HG02840 (cell line): ENCODE data around the gene UGT1A4.
"Not testable (repeated sequence)": the region's sequence is repeated elsewhere in the genome, so short reads cannot be mapped to it uniquely, and the experiment has no call there.

Experiments used
- ATAC-seq: cut with Tn5 transposase; IDR thresholded peaks from one replicate; pipeline ENCODE4 v1.9.1; 2021; ENCODE audit warnings: mild to moderate bottlenecking, moderate library complexity, moderate number of reproducible peaks; ENCODE audit not compliant: unreplicated experiment, low FRiP score

Gene UGT1A4

DNA sequence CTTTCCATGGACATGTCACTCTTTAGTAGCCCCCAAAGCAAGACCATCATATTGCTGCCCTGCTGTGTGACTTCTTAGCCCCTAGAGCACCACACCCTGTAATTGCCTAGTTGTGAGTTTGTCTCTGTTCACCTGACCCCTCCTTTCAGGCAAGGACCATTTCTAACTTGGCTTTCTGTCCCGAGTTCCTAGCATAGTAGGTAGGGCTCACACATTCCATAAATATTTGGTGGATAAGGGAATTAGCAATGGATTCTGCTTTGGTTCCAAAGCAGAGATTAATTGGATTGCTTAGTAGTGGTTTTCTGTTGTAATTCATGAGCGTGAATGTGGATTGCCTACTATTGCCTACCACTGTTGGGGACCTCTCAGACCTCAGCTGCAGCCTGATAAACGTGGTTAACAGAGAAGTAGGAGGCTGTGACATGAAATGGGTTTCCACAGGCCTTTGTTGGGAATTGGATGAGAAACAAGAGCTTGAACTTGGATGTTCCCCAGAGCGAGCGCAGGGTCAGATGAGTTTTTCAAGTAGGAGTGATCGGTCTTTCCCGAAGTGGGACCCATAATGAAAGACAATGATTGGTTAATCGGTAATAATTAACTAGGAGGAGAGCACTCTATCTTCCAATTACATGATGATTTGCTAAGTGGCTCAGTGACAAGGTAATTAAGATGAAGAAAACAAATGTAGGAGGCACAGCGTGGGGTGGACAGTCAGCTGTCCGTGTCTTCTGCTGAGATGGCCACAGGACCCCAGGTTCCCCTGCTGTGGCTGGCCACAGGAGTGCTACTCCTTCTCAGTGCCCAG, 28.1 kb downstream of the UGT1A4 start:
- no peak for ATAC-seq

GRCh38 chr2:233747283-233747544, 28.7 kb downstream of the UGT1A4 start:
- no peak for ATAC-seq

- not testable (repeated sequence) for ATAC-seq
These were observed 32.2 kb downstream of the UGT1A4 start for GRCh38 chr2:233750689-233751088.

- ATAC-seq = not testable (repeated sequence)
These were observed 32.9 kb downstream of the UGT1A4 start for GRCh38 chr2:233751212-233752009.

DNA sequence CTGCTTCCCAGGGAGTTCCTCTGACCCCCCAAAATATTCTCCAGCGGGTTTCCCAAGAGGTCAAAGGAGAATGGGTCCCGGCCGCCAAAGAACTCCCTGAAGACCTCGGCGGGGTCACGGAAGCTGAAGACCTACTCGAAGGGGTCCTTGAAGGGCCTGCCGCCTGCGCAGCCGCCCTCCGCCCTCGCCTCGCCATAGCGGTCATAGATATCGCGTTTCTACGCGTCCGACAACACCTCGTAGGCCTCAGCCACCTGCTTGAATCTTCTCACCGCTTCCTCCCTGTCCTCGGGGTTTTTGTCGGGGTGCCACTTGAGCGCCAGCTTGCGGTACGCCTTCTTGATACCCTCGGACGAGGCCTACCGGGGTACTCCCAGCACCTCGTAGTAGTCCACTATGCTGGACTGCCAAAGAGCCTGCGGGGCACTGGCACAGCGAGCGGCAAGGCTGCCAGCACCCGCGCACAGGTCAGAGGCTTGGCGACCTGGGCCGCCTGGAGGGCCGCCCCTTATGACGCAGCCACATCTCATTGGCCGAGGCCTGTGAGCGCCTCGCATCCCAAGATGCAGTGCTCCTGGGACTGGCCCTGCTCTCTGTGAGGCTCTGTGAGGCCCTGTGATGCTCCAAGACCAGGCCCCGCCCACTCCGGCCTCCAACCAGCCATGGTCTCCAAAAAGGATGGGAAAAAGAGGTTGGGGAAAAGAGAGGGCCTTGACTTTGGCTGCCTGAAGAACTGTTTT, 36.5 kb downstream of the UGT1A4 start:
- no peak for ATAC-seq

- ATAC-seq = no peak
These were observed 38.0 kb downstream of the UGT1A4 start for GRCh38 chr2:233756429-233757081.

DNA sequence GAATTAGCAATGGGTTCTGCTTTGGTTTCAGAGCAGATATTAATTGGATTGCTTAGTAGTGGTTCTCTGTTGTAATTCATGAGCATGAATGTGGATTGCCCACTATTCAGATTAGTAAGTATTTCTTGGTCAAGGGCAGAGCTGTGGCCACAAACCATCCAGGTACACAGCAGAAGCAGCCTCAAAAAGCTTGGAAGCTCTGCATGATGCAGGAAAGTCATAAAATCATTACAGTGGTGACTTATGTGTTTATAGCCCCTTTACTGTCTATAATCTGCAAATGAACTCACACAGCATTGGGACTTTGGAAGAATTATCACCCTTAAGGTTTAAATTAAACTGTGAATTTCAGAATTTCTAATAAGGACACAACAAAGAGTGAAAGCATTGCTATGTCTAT, 39.6 kb downstream of the UGT1A4 start:
- ATAC-seq = no peak

DNA sequence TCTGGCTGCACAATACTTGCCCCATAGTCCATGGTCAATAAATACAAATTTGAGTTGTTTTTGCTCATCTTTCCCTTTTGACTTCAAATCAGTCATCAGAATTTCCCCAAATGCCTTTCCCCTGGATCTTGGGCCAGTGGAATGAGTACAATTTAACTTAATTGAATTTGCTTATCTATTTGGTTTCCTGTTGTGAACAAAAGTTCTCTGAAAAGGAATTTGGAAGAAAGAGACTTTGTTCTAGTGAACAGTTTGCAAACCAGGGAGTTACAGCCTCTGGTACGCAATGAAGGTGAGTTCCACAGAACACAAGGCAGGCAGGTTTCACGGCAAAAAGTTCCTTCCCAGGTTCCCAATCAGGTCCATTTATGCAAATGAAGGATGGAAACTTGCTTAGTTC, 40.3 kb downstream of the UGT1A4 start:
- no peak for ATAC-seq

GRCh38 chr2:233760043-233760442, 41.5 kb downstream of the UGT1A4 start, which contains the start of gene UGT1A1:
Gene UGT1A1, plus strand, starts transcription at chr2:233760270. Its CDS starts 18 bp downstream, at chr2:233760288.
- ATAC-seq = no peak

DNA sequence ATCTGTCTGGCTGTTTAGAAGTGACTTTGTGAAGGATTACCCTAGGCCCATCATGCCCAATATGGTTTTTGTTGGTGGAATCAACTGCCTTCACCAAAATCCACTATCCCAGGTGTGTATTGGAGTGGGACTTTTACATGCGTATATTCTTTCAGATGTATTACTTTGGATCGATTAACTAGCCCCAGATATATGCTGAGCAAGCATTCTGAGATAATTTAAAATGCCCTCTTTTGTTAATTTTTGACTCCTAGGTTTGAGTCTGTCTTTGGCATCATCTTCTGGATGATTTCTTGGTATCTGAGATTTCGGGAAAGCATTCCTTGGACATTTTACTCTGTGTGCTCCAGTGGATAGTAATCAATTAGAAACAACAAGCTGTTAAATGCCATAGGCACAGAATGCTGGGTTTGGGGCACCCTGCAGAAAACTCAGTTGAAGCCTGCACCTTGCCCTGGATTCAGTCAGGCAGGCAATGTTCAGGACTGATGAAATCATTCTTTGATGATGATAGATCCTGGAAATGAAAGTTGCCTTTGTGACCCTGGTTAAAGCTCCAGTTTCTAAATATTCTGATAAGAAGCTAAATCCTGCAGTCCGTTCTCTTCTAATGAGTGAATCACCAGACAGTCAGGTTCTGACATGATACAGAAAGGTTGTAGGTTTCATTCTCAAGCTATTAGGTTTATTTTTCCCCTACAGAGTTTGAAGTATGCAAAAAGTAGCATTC, 42.7 kb downstream of the UGT1A4 start:
- ATAC-seq = no peak

DNA sequence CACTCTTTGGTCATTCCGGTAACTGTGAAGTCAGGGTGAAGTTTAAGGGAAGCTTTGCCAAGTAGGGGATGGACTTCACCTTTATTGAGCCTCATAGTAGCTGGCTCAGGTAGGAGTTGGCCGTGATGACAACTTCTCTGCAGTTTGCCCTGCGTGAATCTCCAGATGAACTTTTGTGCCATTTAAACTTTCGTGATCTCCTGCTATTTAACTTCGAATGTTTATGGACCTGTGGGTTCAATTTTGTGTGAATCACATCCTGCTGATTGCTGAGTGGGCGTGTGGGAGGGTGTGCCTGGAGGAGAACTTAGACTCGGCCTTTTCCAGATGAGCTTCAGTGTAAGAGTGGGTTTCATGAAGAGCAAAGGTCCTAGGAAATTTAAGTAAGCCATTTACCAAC, 45.7 kb downstream of the UGT1A4 start:
- ATAC-seq = no peak

GRCh38 chr2:233764761-233765160, 46.2 kb downstream of the UGT1A4 start:
- ATAC-seq = no peak

- ATAC-seq = no peak
These were observed 47.9 kb downstream of the UGT1A4 start for GRCh38 chr2:233766416-233766815.

- no peak for ATAC-seq
These were observed 49.5 kb downstream of the UGT1A4 start for GRCh38 chr2:233768076-233768475.

- ATAC-seq = no peak
These were observed 50.7 kb downstream of the UGT1A4 start for GRCh38 chr2:233769260-233769659.

- no peak for ATAC-seq
These were observed 53.6 kb downstream of the UGT1A4 start for GRCh38 chr2:233772153-233772552.

- no peak for ATAC-seq
These were observed 54.0 kb downstream of the UGT1A4 start for GRCh38 chr2:233772583-233772982.

GRCh38 chr2:233773854-233774253, 55.3 kb downstream of the UGT1A4 start:
- no peak for ATAC-seq

DNA sequence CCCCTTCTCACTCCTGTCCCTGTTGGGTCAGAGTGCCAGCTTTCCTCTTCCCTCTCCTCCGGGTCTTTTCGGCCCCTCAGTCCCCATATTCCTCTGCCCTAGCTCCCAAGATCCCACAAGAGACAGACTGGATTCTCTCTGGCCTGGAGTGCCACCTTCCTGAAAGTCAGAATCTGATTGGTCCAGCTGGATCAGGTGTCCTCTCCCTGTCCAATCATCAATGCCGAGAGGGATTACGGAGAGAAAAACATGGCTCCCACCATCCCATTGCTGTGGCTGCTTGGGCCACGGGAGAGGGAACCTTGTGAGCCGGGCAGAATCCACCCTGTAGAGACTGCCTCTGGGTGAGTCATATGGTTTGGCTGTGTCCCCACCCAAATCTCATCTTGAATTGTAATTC, 56.9 kb downstream of the UGT1A4 start:
- no peak for ATAC-seq

- no peak for ATAC-seq
These were observed 59.5 kb downstream of the UGT1A4 start, which contains the start of gene MROH2A for GRCh38 chr2:233778030-233778429. Gene MROH2A, plus strand, starts transcription at chr2:233778330. Its CDS starts 1,029 bp downstream, at chr2:233779359.
